DOHH2 (cell line): ENCODE measurements around the gene SH3RF2.
A peak's percentile ranks its signal among the peaks of the same experiment; 100 is the strongest.

Experiments
- H3F3A ChIP-seq: fragments of 200-600 bp; sonication (generic), shearing (Covaris generic); 2 replicates; pipeline ENCODE4 v1.6.0; 2016; ENCODE audit warnings: antibody characterized with exemption, mild to moderate bottlenecking; ENCODE audit not compliant: control insufficient read depth, insufficient read depth
- H3K27ac ChIP-seq: fragments of 200-600 bp; sonication (generic); 2 replicates; pipeline ENCODE4 v1.5.1; 2014; ENCODE audit warnings: low read depth, mild to moderate bottlenecking, low read length, moderate library complexity
- H3K27me3 ChIP-seq: fragments of 200-600 bp; sonication (generic); 2 replicates; pipeline ENCODE4 v1.6.1; 2014; ENCODE audit warnings: mild to moderate bottlenecking, low read length, mixed read lengths; ENCODE audit not compliant: control insufficient read depth
- H3K36me3 ChIP-seq: fragments of 200-600 bp; sonication (generic); 2 replicates; pipeline ENCODE4 v1.6.1; 2014; ENCODE audit warnings: mild to moderate bottlenecking, low read length, moderate library complexity, mixed read lengths; ENCODE audit not compliant: control insufficient read depth
- H3K4me1 ChIP-seq: fragments of 200-600 bp; sonication (generic); 2 replicates; pipeline ENCODE4 v1.6.1; 2014; ENCODE audit warnings: mild to moderate bottlenecking, low read length, mixed read lengths; ENCODE audit not compliant: control insufficient read depth
- H3K4me2 ChIP-seq: fragments of 200-600 bp; sonication (generic); 2 replicates; pipeline ENCODE4 v1.6.0; 2014; ENCODE audit warnings: mild to moderate bottlenecking, low read length, moderate library complexity
- H3K4me3 ChIP-seq: fragments of 200-600 bp; sonication (generic); 2 replicates; pipeline ENCODE4 v1.5.1; 2014; ENCODE audit warnings: mild to moderate bottlenecking, low read length, mixed read lengths
- H3K79me2 ChIP-seq: fragments of 200-600 bp; sonication (generic); 2 replicates; pipeline ENCODE4 v1.6.1; 2014; ENCODE audit warnings: mild to moderate bottlenecking, low read length, mixed read lengths; ENCODE audit not compliant: control insufficient read depth
- H3K9me2 ChIP-seq: fragments of 200-600 bp; sonication (generic); replicated peaks from 2 replicates; pipeline ENCODE4 v1.6.1; 2014; ENCODE audit warnings: mild to moderate bottlenecking, low read length, mixed read lengths; ENCODE audit not compliant: control insufficient read depth
- H3K9me3 ChIP-seq: fragments of 200-600 bp; sonication (generic); 2 replicates; pipeline ENCODE4 v1.6.1; 2014; ENCODE audit warnings: antibody characterized with exemption, low read length, mixed read lengths; ENCODE audit not compliant: control insufficient read depth, insufficient read depth
- H4K20me1 ChIP-seq: fragments of 200-600 bp; sonication (generic); 2 replicates; pipeline ENCODE4 v1.6.0; 2014; ENCODE audit warnings: low read depth, mild to moderate bottlenecking, antibody characterized with exemption, low read length, moderate library complexity; ENCODE audit not compliant: control insufficient read depth, insufficient read depth
- CTCF ChIP-seq: fragments of 200-600 bp; sonication (generic); IDR thresholded peaks from one replicate; pipeline ENCODE4 v1.5.1; 2014; ENCODE audit warnings: antibody characterized with exemption, mild to moderate bottlenecking, low read depth, low read length; ENCODE audit not compliant: poor library complexity, severe bottlenecking
- EZH2phosphoT487 ChIP-seq: fragments of 200-600 bp; sonication (generic); IDR thresholded peaks from 2 replicates; pipeline ENCODE4 v1.6.1; 2017; ENCODE audit warnings: borderline replicate concordance, mild to moderate bottlenecking, antibody characterized with exemption, low read length, moderate library complexity, mixed read lengths

Gene SH3RF2

GRCh38 chr5:146047396-146047795 lies 111.0 kb downstream of the SH3RF2 start:
- Histone ChIP-seq H3K36me3 (no peaks in the 10 kb centered on the region), H3F3A (no peaks in the 10 kb centered on the region), H3K4me1 (no peaks in the 10 kb centered on the region), H3K9me2 (no peaks in the 10 kb centered on the region), H3K4me3 (no peak overlapping the region), H3K79me2 (no peaks in the 10 kb centered on the region), H3K4me2 (no peak overlapping the region), H3K27me3 (peaks cover 14% of the 10 kb centered on the region; the same call in 1 of the 2 replicates), H3K9me3 (no peaks in the 10 kb centered on the region), H4K20me1 (no peaks in the 10 kb centered on the region), H3K27ac (no peak overlapping the region)
- no peak for TF ChIP-seq CTCF
- TF ChIP-seq EZH2phosphoT487 = no peak

- no peaks in the 10 kb centered on the region for H3K4me1 ChIP-seq
- H3K79me2 ChIP-seq = no peaks in the 10 kb centered on the region
- no peak overlapping the region for H3K4me2 ChIP-seq
- H3K27me3 ChIP-seq = peaks cover 14% of the 10 kb centered on the region; the same call in 1 of the 2 replicates
- no peak overlapping the region for H3K4me3 ChIP-seq
- no peaks in the 10 kb centered on the region for H3K9me3 ChIP-seq
- no peaks in the 10 kb centered on the region for H4K20me1 ChIP-seq
- TF ChIP-seq CTCF = peak; percentile 65
- no peak for TF ChIP-seq EZH2phosphoT487
- no peaks in the 10 kb centered on the region for H3K9me2 ChIP-seq
- H3K36me3 ChIP-seq = no peaks in the 10 kb centered on the region
- no peaks in the 10 kb centered on the region for H3F3A ChIP-seq
- H3K27ac ChIP-seq = no peak overlapping the region
Observed at GRCh38 chr5:146048994-146049703, 112.8 kb downstream of the SH3RF2 start.

- Histone ChIP-seq H3K9me2 (no peaks in the 10 kb centered on the region), H3K9me3 (no peaks in the 10 kb centered on the region), H3K36me3 (no peaks in the 10 kb centered on the region), H3F3A (no peaks in the 10 kb centered on the region), H3K27me3 (peaks cover 14% of the 10 kb centered on the region; the same call in 1 of the 2 replicates), H3K4me3 (no peak overlapping the region), H3K4me2 (no peak overlapping the region), H3K27ac (no peak overlapping the region), H3K4me1 (no peaks in the 10 kb centered on the region), H4K20me1 (no peaks in the 10 kb centered on the region), H3K79me2 (no peaks in the 10 kb centered on the region)
- TF ChIP-seq EZH2phosphoT487 (no peak), CTCF (peak; percentile 5)
Observed at GRCh38 chr5:146049704-146050026, 113.3 kb downstream of the SH3RF2 start.
